ENCODE results near the gene PLB1.

The PLB1 gene

GRCh38 chr2:28544405-28544921, 48.6 kb downstream of the PLB1 start:
- Histone ChIP-seq H2BK5ac (ENCODE audit: low read depth, low read length, poor library complexity, severe bottlenecking) (no peak overlapping the region), H4K91ac (ENCODE audit: low read length) (no peak overlapping the region), H3K14ac (ENCODE audit: low read length in 2 of 2) (no peak overlapping the region), H3K4me3 (ENCODE audit: insufficient read depth in 1 of 2, low read depth in 1 of 2, low read length in 2 of 2) (no peak overlapping the region), H2AFZ (ENCODE audit: low read depth, low read length) (no peak overlapping the region), H3K4me2 (ENCODE audit: low read length, poor library complexity, severe bottlenecking) (no peak overlapping the region), H4K8ac (ENCODE audit: low read length) (no peak overlapping the region), H3K36me3 (ENCODE audit: control insufficient read depth in 1 of 2, insufficient read depth in 2 of 2, low read depth in 1 of 2, low read length in 2 of 2) (no peaks in the 10 kb centered on the region), H3K23ac (ENCODE audit: low read length in 2 of 2) (no peak overlapping the region), H3K9ac (ENCODE audit: low read length) (no peak overlapping the region), H2BK12ac (ENCODE audit: low read length in 2 of 2) (no peak overlapping the region), H3K4me1 (ENCODE audit: control insufficient read depth, insufficient read depth, low read depth, low read length) (peaks cover 2% of the 10 kb centered on the region), H3K9me3 (ENCODE audit: control insufficient read depth, low read length) (no peaks in the 10 kb centered on the region), H2AK5ac (ENCODE audit: low read length, severe bottlenecking) (no peak overlapping the region), H2BK15ac (ENCODE audit: low read depth, poor library complexity, severe bottlenecking) (no peak overlapping the region), H3K18ac (ENCODE audit: low read depth in 1 of 2, low read length in 2 of 2) (no peak overlapping the region), H3K4ac (ENCODE audit: low read depth in 1 of 2, low read length in 2 of 2) (no peak overlapping the region), H3K79me1 (replicated peaks; ENCODE audit: low read length, poor library complexity, severe bottlenecking) (no peaks in the 10 kb centered on the region), H3K27ac (ENCODE audit: low read length, poor library complexity, severe bottlenecking) (no peak overlapping the region), H3K27me3 (ENCODE audit: control insufficient read depth in 1 of 2, insufficient read depth in 1 of 2, low read length in 2 of 2) (peaks cover 0 to 21% of the 10 kb centered on the region in 2 experiments), H2BK120ac (ENCODE audit: low read depth, low read length) (no peak overlapping the region)
- WGBS = 20% methylated on average over 7 of the region's 8 CpGs
- DNase-seq = no peak

- no peaks in the 10 kb centered on the region for H3K36me3 ChIP-seq (ENCODE audit: control insufficient read depth in 1 of 2, insufficient read depth in 2 of 2, low read depth in 1 of 2, low read length in 2 of 2)
- DNase-seq = no peak
- no peak overlapping the region for H2BK15ac ChIP-seq (ENCODE audit: low read depth, poor library complexity, severe bottlenecking)
- H2AFZ ChIP-seq (ENCODE audit: low read depth, low read length) = no peak overlapping the region
- no peak overlapping the region for H2AK5ac ChIP-seq (ENCODE audit: low read length, severe bottlenecking)
- no peaks in the 10 kb centered on the region for H3K79me1 ChIP-seq (replicated peaks; ENCODE audit: low read length, poor library complexity, severe bottlenecking)
- H3K23ac ChIP-seq (ENCODE audit: low read length in 2 of 2) = no peak overlapping the region
- H3K4me3 ChIP-seq (ENCODE audit: insufficient read depth in 1 of 2, low read depth in 1 of 2, low read length in 2 of 2) = no peak overlapping the region
- H3K9ac ChIP-seq (ENCODE audit: low read length) = no peak overlapping the region
- WGBS = 77% methylated on average over 15 of the region's 18 CpGs
- H4K91ac ChIP-seq (ENCODE audit: low read length) = no peak overlapping the region
- H3K4me2 ChIP-seq (ENCODE audit: low read length, poor library complexity, severe bottlenecking) = no peak overlapping the region
- H3K14ac ChIP-seq (ENCODE audit: low read length in 2 of 2) = peak overlapping the region in 1 of 2 experiments; percentile 35
- H3K4me1 ChIP-seq (ENCODE audit: control insufficient read depth, insufficient read depth, low read depth, low read length) = peaks cover 2% of the 10 kb centered on the region
- H2BK12ac ChIP-seq (ENCODE audit: low read length in 2 of 2) = no peak overlapping the region
- H3K18ac ChIP-seq (ENCODE audit: low read depth in 1 of 2, low read length in 2 of 2) = no peak overlapping the region
- H3K27me3 ChIP-seq (ENCODE audit: control insufficient read depth in 1 of 2, insufficient read depth in 1 of 2, low read length in 2 of 2) = peaks cover 0 to 21% of the 10 kb centered on the region in 2 experiments
- no peak overlapping the region for H2BK120ac ChIP-seq (ENCODE audit: low read depth, low read length)
- no peak overlapping the region for H3K4ac ChIP-seq (ENCODE audit: low read depth in 1 of 2, low read length in 2 of 2)
- H3K9me3 ChIP-seq (ENCODE audit: control insufficient read depth, low read length) = no peaks in the 10 kb centered on the region
- H4K8ac ChIP-seq (ENCODE audit: low read length) = no peak overlapping the region
- peak overlapping the region; percentile 9 for H2BK5ac ChIP-seq (ENCODE audit: low read depth, low read length, poor library complexity, severe bottlenecking)
- H3K27ac ChIP-seq (ENCODE audit: low read length, poor library complexity, severe bottlenecking) = no peak overlapping the region
Measured at GRCh38 chr2:28544922-28545589, 49.2 kb downstream of the PLB1 start.

- Histone ChIP-seq H3K4me2 (ENCODE audit: low read length, poor library complexity, severe bottlenecking) (no peak overlapping the region), H3K27ac (ENCODE audit: low read length, poor library complexity, severe bottlenecking) (no peak overlapping the region), H2BK12ac (ENCODE audit: low read length in 2 of 2) (no peak overlapping the region)
Measured at GRCh38 chr2:28545590-28546200, 49.8 kb downstream of the PLB1 start.

GRCh38 chr2:28546242-28546641, 50.4 kb downstream of the PLB1 start:
- H4K91ac ChIP-seq (ENCODE audit: low read length) = no peak overlapping the region
- peak overlapping the region; percentile 0 for H2BK15ac ChIP-seq (ENCODE audit: low read depth, poor library complexity, severe bottlenecking)
- H3K36me3 ChIP-seq (ENCODE audit: control insufficient read depth in 1 of 2, insufficient read depth in 2 of 2, low read depth in 1 of 2, low read length in 2 of 2) = no peaks in the 10 kb centered on the region
- peak overlapping the region in 1 of 2 experiments; percentile 35 for H3K14ac ChIP-seq (ENCODE audit: low read length in 2 of 2)
- H2BK5ac ChIP-seq (ENCODE audit: low read depth, low read length, poor library complexity, severe bottlenecking) = no peak overlapping the region
- H3K4ac ChIP-seq (ENCODE audit: low read depth in 1 of 2, low read length in 2 of 2) = no peak overlapping the region
- no peak overlapping the region for H2AK5ac ChIP-seq (ENCODE audit: low read length, severe bottlenecking)
- no peak overlapping the region for H2AFZ ChIP-seq (ENCODE audit: low read depth, low read length)
- H2BK120ac ChIP-seq (ENCODE audit: low read depth, low read length) = no peak overlapping the region
- no peak overlapping the region for H3K18ac ChIP-seq (ENCODE audit: low read depth in 1 of 2, low read length in 2 of 2)
- H3K9ac ChIP-seq (ENCODE audit: low read length) = no peak overlapping the region
- 51% methylated on average over 7 of the region's 7 CpGs for WGBS
- no peak overlapping the region for H3K4me2 ChIP-seq (ENCODE audit: low read length, poor library complexity, severe bottlenecking)
- H3K23ac ChIP-seq (ENCODE audit: low read length in 2 of 2) = no peak overlapping the region
- no peak overlapping the region for H3K4me3 ChIP-seq (ENCODE audit: insufficient read depth in 1 of 2, low read depth in 1 of 2, low read length in 2 of 2)
- no peaks in the 10 kb centered on the region for H3K79me1 ChIP-seq (replicated peaks; ENCODE audit: low read length, poor library complexity, severe bottlenecking)
- H3K4me1 ChIP-seq (ENCODE audit: control insufficient read depth, insufficient read depth, low read depth, low read length) = peaks cover 2% of the 10 kb centered on the region
- DNase-seq = no peak
- H4K8ac ChIP-seq (ENCODE audit: low read length) = no peak overlapping the region
- H2BK12ac ChIP-seq (ENCODE audit: low read length in 2 of 2) = no peak overlapping the region
- no peaks in the 10 kb centered on the region for H3K9me3 ChIP-seq (ENCODE audit: control insufficient read depth, low read length)
- H3K27me3 ChIP-seq (ENCODE audit: control insufficient read depth in 1 of 2, insufficient read depth in 1 of 2, low read length in 2 of 2) = peaks cover 0 to 16% of the 10 kb centered on the region in 2 experiments
- H3K27ac ChIP-seq (ENCODE audit: low read length, poor library complexity, severe bottlenecking) = no peak overlapping the region

More at GRCh38 chr2:28545590-28546200, 49.8 kb downstream of the PLB1 start:
- H3K23ac ChIP-seq (ENCODE audit: low read length in 2 of 2) = no peak overlapping the region
- WGBS = 94% methylated on average over 9 of the region's 9 CpGs
- no peak overlapping the region for H2AFZ ChIP-seq (ENCODE audit: low read depth, low read length)
- no peak overlapping the region for H4K91ac ChIP-seq (ENCODE audit: low read length)
- peaks cover 0 to 16% of the 10 kb centered on the region in 2 experiments for H3K27me3 ChIP-seq (ENCODE audit: control insufficient read depth in 1 of 2, insufficient read depth in 1 of 2, low read length in 2 of 2)
- H3K4ac ChIP-seq (ENCODE audit: low read depth in 1 of 2, low read length in 2 of 2) = no peak overlapping the region
- no peaks in the 10 kb centered on the region for H3K36me3 ChIP-seq (ENCODE audit: control insufficient read depth in 1 of 2, insufficient read depth in 2 of 2, low read depth in 1 of 2, low read length in 2 of 2)
- no peak overlapping the region for H2AK5ac ChIP-seq (ENCODE audit: low read length, severe bottlenecking)
- no peaks in the 10 kb centered on the region for H3K9me3 ChIP-seq (ENCODE audit: control insufficient read depth, low read length)
- H3K4me3 ChIP-seq (ENCODE audit: insufficient read depth in 1 of 2, low read depth in 1 of 2, low read length in 2 of 2) = no peak overlapping the region
- no peak overlapping the region for H2BK120ac ChIP-seq (ENCODE audit: low read depth, low read length)
- H3K18ac ChIP-seq (ENCODE audit: low read depth in 1 of 2, low read length in 2 of 2) = no peak overlapping the region
- no peak overlapping the region for H4K8ac ChIP-seq (ENCODE audit: low read length)
- H2BK15ac ChIP-seq (ENCODE audit: low read depth, poor library complexity, severe bottlenecking) = peak overlapping the region; percentile 0
- H3K14ac ChIP-seq (ENCODE audit: low read length in 2 of 2) = no peak overlapping the region
- no peak overlapping the region for H3K9ac ChIP-seq (ENCODE audit: low read length)
- no peaks in the 10 kb centered on the region for H3K79me1 ChIP-seq (replicated peaks; ENCODE audit: low read length, poor library complexity, severe bottlenecking)
- DNase-seq = no peak
- no peak overlapping the region for H2BK5ac ChIP-seq (ENCODE audit: low read depth, low read length, poor library complexity, severe bottlenecking)
- peaks cover 2% of the 10 kb centered on the region for H3K4me1 ChIP-seq (ENCODE audit: control insufficient read depth, insufficient read depth, low read depth, low read length)
